ENCODE measurements around the gene GOLGA6L7. TPM values are rescaled to one million over a fixed set of nuclear protein-coding genes. Genes with fewer than 3 reads are reported as not detected.
"Not testable (repeated sequence)": the region's sequence is repeated elsewhere in the genome, so short reads cannot be mapped to it uniquely, and the experiment has no call there.

Gene GOLGA6L7
- total and polyA plus RNA-seq, 2 of the 4 experiments (the other 2 are of a cell fraction): not detected

- intact Hi-C loops (cut with micrococcal nuclease): not testable (repeated sequence)
Measured at GRCh38 chr15:28853654-28854053, 5.2 kb upstream of the GOLGA6L7 start.

GRCh38 chr15:28849766-28850165, 1.3 kb upstream of the GOLGA6L7 start:
- not testable (repeated sequence) for ATAC-seq (ENCODE audit: low read depth); H2BK120ac ChIP-seq (ENCODE audit: low read depth, low read length)

More at GRCh38 chr15:28853654-28854053, 5.2 kb upstream of the GOLGA6L7 start:
- H2AFZ ChIP-seq (replicated peaks; ENCODE audit: low read length, poor library complexity); H3K23ac ChIP-seq (ENCODE audit: low read depth, low read length); H2BK120ac ChIP-seq (ENCODE audit: low read depth, low read length); H2BK15ac ChIP-seq (ENCODE audit: low read depth, low read length); H4K91ac ChIP-seq (ENCODE audit: insufficient read depth, low read depth, low read length); H3K4ac ChIP-seq (ENCODE audit: low read depth, low read length); H3K18ac ChIP-seq (ENCODE audit: low read depth, low read length); H2BK5ac ChIP-seq (ENCODE audit: low read depth, low read length, poor library complexity, severe bottlenecking); BruUV-seq (replicated peaks); H3K27me3 ChIP-seq (ENCODE audit: control insufficient read depth, insufficient read depth, low read length); H3K9ac ChIP-seq (ENCODE audit: low read depth, low read length); H4K8ac ChIP-seq (ENCODE audit: low read depth in 2 of 2, low read length in 2 of 2); H2AK5ac ChIP-seq (ENCODE audit: low read depth, low read length); CTCF ChIA-PET; H4K5ac ChIP-seq (ENCODE audit: low read depth, low read length); H3K27ac ChIP-seq (ENCODE audit: insufficient read depth, low read length); H3K4me3 ChIP-seq (ENCODE audit: insufficient read depth, low read depth, low read length); H3K36me3 ChIP-seq (ENCODE audit: control insufficient read depth, insufficient read depth, low read length); DNase-seq; H2AK9ac ChIP-seq (replicated peaks; ENCODE audit: low read depth, low read length, poor library complexity); dilution Hi-C loops (cut with HindIII; ENCODE audit: low sequenced_read_pairs, unreplicated experiment); H3K79me1 ChIP-seq (ENCODE audit: low read depth in 1 of 2, low read length in 2 of 2); H4K20me1 ChIP-seq (ENCODE audit: insufficient read depth, low read length); H3K4me2 ChIP-seq (ENCODE audit: low read depth, low read length); H3K56ac ChIP-seq (ENCODE audit: extremely low read depth, insufficient read depth, low read length); H3K14ac ChIP-seq (replicated peaks; ENCODE audit: low read depth, low read length); H3K9me3 ChIP-seq (ENCODE audit: control insufficient read depth, insufficient read depth, low read length); in situ Hi-C loops (cut with MboI; ENCODE audit: low sequenced_read_pairs); ATAC-seq (ENCODE audit: low read depth); H2BK20ac ChIP-seq (ENCODE audit: low read depth, low read length); H3K4me1 ChIP-seq (ENCODE audit: control insufficient read depth, insufficient read depth, low read length); H3K9me1 ChIP-seq (ENCODE audit: insufficient read depth, low read length): not testable (repeated sequence)
- 0% methylated on average over 1 of the region's 5 CpGs; no CpG with 5 or more reads in 1 of the 2 experiments for WGBS, 2 experiments (ENCODE audit: extremely low coverage in 2 of 2, insufficient read length in 1 of 2)
- POLR2A ChIA-PET (ENCODE audit: unreplicated experiment): interaction anchor here (0.6 kb wide), 1 partner anchor 119 kb away, joined by 3 read pairs; no protein-coding TSS in a partner anchor

More at GRCh38 chr15:28849766-28850165, 1.3 kb upstream of the GOLGA6L7 start:
- H3K79me1 ChIP-seq (ENCODE audit: low read depth in 1 of 2, low read length in 2 of 2); H2BK20ac ChIP-seq (ENCODE audit: low read depth, low read length); H3K4me2 ChIP-seq (ENCODE audit: low read depth, low read length); H3K27me3 ChIP-seq (ENCODE audit: control insufficient read depth, insufficient read depth, low read length); H3K4ac ChIP-seq (ENCODE audit: low read depth, low read length); H3K18ac ChIP-seq (ENCODE audit: low read depth, low read length); H3K27ac ChIP-seq (ENCODE audit: insufficient read depth, low read length); H3K36me3 ChIP-seq (ENCODE audit: control insufficient read depth, insufficient read depth, low read length); in situ Hi-C loops (cut with MboI; ENCODE audit: low sequenced_read_pairs); H3K4me3 ChIP-seq (ENCODE audit: insufficient read depth, low read depth, low read length); H4K20me1 ChIP-seq (ENCODE audit: insufficient read depth, low read length); H3K9me1 ChIP-seq (ENCODE audit: insufficient read depth, low read length); H2BK15ac ChIP-seq (ENCODE audit: low read depth, low read length); H4K5ac ChIP-seq (ENCODE audit: low read depth, low read length); H2AFZ ChIP-seq (replicated peaks; ENCODE audit: low read length, poor library complexity); intact Hi-C loops (cut with micrococcal nuclease); H2AK5ac ChIP-seq (ENCODE audit: low read depth, low read length); H4K91ac ChIP-seq (ENCODE audit: insufficient read depth, low read depth, low read length); BruUV-seq (replicated peaks); H3K4me1 ChIP-seq (ENCODE audit: control insufficient read depth, insufficient read depth, low read length); H3K9me3 ChIP-seq (ENCODE audit: control insufficient read depth, insufficient read depth, low read length); H2AK9ac ChIP-seq (replicated peaks; ENCODE audit: low read depth, low read length, poor library complexity); dilution Hi-C loops (cut with HindIII; ENCODE audit: low sequenced_read_pairs, unreplicated experiment); H3K9ac ChIP-seq (ENCODE audit: low read depth, low read length); H3K23ac ChIP-seq (ENCODE audit: low read depth, low read length); H3K14ac ChIP-seq (replicated peaks; ENCODE audit: low read depth, low read length); H4K8ac ChIP-seq (ENCODE audit: low read depth in 2 of 2, low read length in 2 of 2); H3K56ac ChIP-seq (ENCODE audit: extremely low read depth, insufficient read depth, low read length); DNase-seq; POLR2A ChIA-PET (ENCODE audit: unreplicated experiment); CTCF ChIA-PET; H2BK5ac ChIP-seq (ENCODE audit: low read depth, low read length, poor library complexity, severe bottlenecking): not testable (repeated sequence)
- no CpG with 5 or more reads among the region's 31 CpGs for WGBS, 2 experiments (ENCODE audit: extremely low coverage in 2 of 2, insufficient read length in 1 of 2)

Data from IMR-90 (cell line).